ENCODE results near the gene HPCA.

HPCA gene

GRCh38 chr1:32884726-32885125 lies 1.6 kb upstream of the HPCA start:
- no peak overlapping the region for H3K27ac ChIP-seq (ENCODE audit: low read depth, low read length, poor library complexity, severe bottlenecking)
- no peaks in the 10 kb centered on the region for H3K36me3 ChIP-seq (ENCODE audit: insufficient read depth, low read length)
- no peak overlapping the region for H3K4me2 ChIP-seq (ENCODE audit: low read length)
- no peaks in the 10 kb centered on the region for H4K20me1 ChIP-seq (ENCODE audit: insufficient read depth, low read length)
- H3K4me3 ChIP-seq (ENCODE audit: low read depth, low read length, poor library complexity, severe bottlenecking), result no peak overlapping the region
- H3F3A ChIP-seq (ENCODE audit: insufficient read depth, low read length), result no peaks in the 10 kb centered on the region
- no peaks in the 10 kb centered on the region for H3K9me3 ChIP-seq (ENCODE audit: low read length)
- peaks cover 3% of the 10 kb centered on the region; the same call in 1 of the 2 replicates for H3K27me3 ChIP-seq (ENCODE audit: insufficient read depth, low read length)
- TF ChIP-seq CTCF (IDR thresholded peaks at IDR 0.05; ENCODE audit: low read length), result no peak
- no peak for TF ChIP-seq EZH2 (IDR thresholded peaks at IDR 0.05; ENCODE audit: borderline replicate concordance, low read length)
- H3K9me2 ChIP-seq (ENCODE audit: low read depth, low read length), result no peaks in the 10 kb centered on the region
- no peak overlapping the region for H2AFZ ChIP-seq (ENCODE audit: low read length)
- H3K4me1 ChIP-seq (ENCODE audit: insufficient read depth, low read length, severe bottlenecking), result no peaks in the 10 kb centered on the region
- H3K9ac ChIP-seq (ENCODE audit: low read length), result no peak overlapping the region
- no peaks in the 10 kb centered on the region for H3K79me2 ChIP-seq (ENCODE audit: insufficient read depth, low read length)

- Histone ChIP-seq H3K79me2 (ENCODE audit: insufficient read depth, low read length) (no peaks in the 10 kb centered on the region), H3K4me1 (ENCODE audit: insufficient read depth, low read length, severe bottlenecking) (no peaks in the 10 kb centered on the region), H3K9me2 (ENCODE audit: low read depth, low read length) (no peaks in the 10 kb centered on the region), H2AFZ (ENCODE audit: low read length) (no peak overlapping the region), H4K20me1 (ENCODE audit: insufficient read depth, low read length) (no peaks in the 10 kb centered on the region), H3K36me3 (ENCODE audit: insufficient read depth, low read length) (no peaks in the 10 kb centered on the region), H3K9ac (ENCODE audit: low read length) (no peak overlapping the region), H3K4me3 (ENCODE audit: low read depth, low read length, poor library complexity, severe bottlenecking) (no peak overlapping the region), H3K27me3 (ENCODE audit: insufficient read depth, low read length) (peaks cover 4% of the 10 kb centered on the region), H3K27ac (ENCODE audit: low read depth, low read length, poor library complexity, severe bottlenecking) (no peak overlapping the region), H3F3A (ENCODE audit: insufficient read depth, low read length) (no peaks in the 10 kb centered on the region), H3K9me3 (ENCODE audit: low read length) (no peaks in the 10 kb centered on the region), H3K4me2 (ENCODE audit: low read length) (no peak overlapping the region)
- TF ChIP-seq EZH2 (IDR thresholded peaks at IDR 0.05; ENCODE audit: borderline replicate concordance, low read length), result no peak
- TF ChIP-seq CTCF (IDR thresholded peaks at IDR 0.05; ENCODE audit: low read length), result no peak
Measured at GRCh38 chr1:32885676-32886003, 651 bp upstream of the HPCA start.

GRCh38 chr1:32886828-32887414 lies 630 bp downstream of the HPCA start:
- peaks cover 8% of the 10 kb centered on the region for H3K27me3 ChIP-seq (ENCODE audit: insufficient read depth, low read length)

More at GRCh38 chr1:32886828-32887414, 630 bp downstream of the HPCA start:
- Histone ChIP-seq H4K20me1 (ENCODE audit: insufficient read depth, low read length) (no peaks in the 10 kb centered on the region), H3K9me2 (ENCODE audit: low read depth, low read length) (no peaks in the 10 kb centered on the region), H3K79me2 (ENCODE audit: insufficient read depth, low read length) (no peaks in the 10 kb centered on the region), H3K4me3 (ENCODE audit: low read depth, low read length, poor library complexity, severe bottlenecking) (no peak overlapping the region), H3K4me2 (ENCODE audit: low read length) (no peak overlapping the region), H3F3A (ENCODE audit: insufficient read depth, low read length) (no peaks in the 10 kb centered on the region), H3K27ac (ENCODE audit: low read depth, low read length, poor library complexity, severe bottlenecking) (no peak overlapping the region), H3K36me3 (ENCODE audit: insufficient read depth, low read length) (no peaks in the 10 kb centered on the region), H3K4me1 (ENCODE audit: insufficient read depth, low read length, severe bottlenecking) (no peaks in the 10 kb centered on the region), H2AFZ (ENCODE audit: low read length) (no peak overlapping the region), H3K9ac (ENCODE audit: low read length) (no peak overlapping the region), H3K9me3 (ENCODE audit: low read length) (no peaks in the 10 kb centered on the region)
- 0 out of 2 replicates have a peak, but pooled peaks have one; percentile 2 for TF ChIP-seq CTCF (IDR thresholded peaks at IDR 0.05; ENCODE audit: low read length)
- no peak for TF ChIP-seq EZH2 (IDR thresholded peaks at IDR 0.05; ENCODE audit: borderline replicate concordance, low read length)

All from OCI-LY1 (cell line).